GM12873 (cell line): Measurements from ENCODE around the gene MCTP1.

ENCODE experiments used
- CTCF ChIP-seq: IDR thresholded peaks from 2 replicates; pipeline ENCODE4 v1.5.1; 2012; ENCODE audit warnings: low read depth, mild to moderate bottlenecking, moderate library complexity, low read length, control low read depth; ENCODE audit not compliant: insufficient read depth; ENCODE audit errors: missing control alignments

Gene MCTP1

GRCh38 chr5:95148453-95148852 is 136.4 kb downstream of the MCTP1 start:
- TF ChIP-seq CTCF, result no peak

GRCh38 chr5:95142145-95142544 is 142.7 kb downstream of the MCTP1 start:
- TF ChIP-seq CTCF, result no peak

GRCh38 chr5:95141141-95141540 is 143.8 kb downstream of the MCTP1 start:
- no peak for TF ChIP-seq CTCF

DNA sequence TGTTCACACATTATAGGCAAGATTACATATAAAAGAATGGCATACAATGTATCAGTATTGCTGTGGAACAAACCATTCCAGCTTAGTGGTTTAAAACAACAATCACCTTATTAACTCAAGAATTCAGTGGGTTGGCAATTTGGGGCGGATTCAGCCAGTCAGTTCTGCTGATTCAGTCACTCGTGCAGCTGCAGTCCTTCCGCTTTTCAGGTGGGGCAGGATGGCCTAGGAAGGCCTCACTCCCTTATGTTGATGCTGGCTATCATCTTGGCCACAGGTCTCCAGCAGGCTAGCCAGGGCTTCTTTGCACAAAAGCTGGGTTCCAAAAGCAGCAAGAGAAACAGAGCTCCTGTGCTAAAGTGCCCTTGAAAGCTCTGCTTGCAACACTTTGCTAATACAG is 150.6 kb downstream of the MCTP1 start:
- no peak for TF ChIP-seq CTCF

DNA sequence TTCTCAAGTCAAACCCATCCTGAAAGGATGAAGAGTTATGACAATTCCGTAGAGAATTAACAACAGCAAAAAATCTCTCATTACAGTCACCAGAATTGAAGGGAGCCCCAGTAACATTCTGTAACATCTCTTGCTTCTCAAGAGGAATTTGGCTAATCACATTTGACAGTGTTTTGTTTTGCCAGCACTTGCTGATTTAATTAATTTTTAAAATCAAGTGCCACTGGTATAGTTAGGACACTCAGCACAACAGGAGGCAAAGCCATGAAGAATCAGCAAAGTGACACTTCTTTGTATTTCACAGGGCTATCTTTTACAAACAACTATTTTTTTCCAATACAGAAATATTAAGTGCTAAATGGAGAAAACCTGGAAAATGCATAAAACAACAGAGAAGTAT is 152.8 kb downstream of the MCTP1 start:
- no peak for TF ChIP-seq CTCF

DNA sequence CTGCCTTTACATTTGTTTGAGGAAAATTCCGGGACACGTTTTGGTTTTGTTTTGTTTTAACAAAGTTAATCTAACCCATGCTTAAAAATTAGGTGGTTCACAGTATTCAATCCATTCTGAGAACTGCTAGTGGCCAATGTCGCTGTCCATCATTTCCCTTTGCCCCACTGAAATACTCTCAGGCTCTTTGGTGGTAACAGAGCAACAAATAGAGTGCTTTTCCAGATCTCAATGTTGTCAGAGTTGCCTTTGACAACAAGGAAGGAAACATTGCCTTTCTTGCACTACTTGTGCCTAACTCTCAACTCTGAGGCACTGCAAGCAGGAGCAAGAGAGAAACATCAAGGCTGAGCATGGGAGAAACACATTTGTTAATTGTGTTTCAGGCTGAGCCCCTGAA is 154.0 kb downstream of the MCTP1 start:
- no peak for TF ChIP-seq CTCF

DNA sequence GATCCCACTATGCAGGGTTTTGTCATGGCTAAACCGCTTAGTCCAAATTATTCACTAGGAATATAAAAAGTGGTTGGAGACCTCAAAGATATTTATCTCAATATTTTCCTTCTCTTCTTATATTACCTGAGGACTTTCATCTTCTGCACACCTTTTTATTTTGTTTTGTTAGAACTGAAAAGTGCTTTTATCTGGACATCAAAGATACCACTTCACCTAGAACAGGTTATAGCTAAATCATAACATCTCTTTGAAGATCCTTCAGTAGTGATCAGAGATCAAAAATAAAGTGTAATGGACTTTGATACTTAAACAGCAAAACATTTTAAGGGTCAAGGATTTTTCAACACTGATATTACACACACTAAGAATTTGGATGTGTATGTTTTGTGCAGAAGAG is 160.2 kb downstream of the MCTP1 start:
- no peak for TF ChIP-seq CTCF

DNA sequence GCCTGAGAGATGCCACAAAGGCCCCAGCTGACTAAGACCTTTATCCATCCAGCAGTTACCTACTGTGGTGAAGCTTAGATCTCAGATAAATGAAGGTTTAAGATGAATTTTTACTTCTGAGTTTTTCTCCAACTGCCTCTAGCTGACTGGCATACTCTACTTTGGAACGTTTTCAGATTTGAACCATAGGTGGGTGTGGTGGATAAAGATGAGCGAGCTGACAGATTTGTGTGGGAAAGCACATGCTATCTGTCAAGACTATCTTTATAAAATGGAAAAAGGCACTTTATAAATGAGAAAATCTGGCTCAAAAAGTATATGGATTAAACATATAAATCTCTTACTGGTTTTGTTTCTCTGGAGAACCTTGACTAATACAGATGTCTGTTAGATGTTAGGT is 160.8 kb downstream of the MCTP1 start:
- no peak for TF ChIP-seq CTCF
